Globus pallidus (tissue), 1 donor: ENCODE results near the gene FBLN7.
A peak's percentile ranks its signal among the peaks of the same experiment; 100 is the strongest.
"Not testable (repeated sequence)": the region's sequence is repeated elsewhere in the genome, so short reads cannot be mapped to it uniquely, and the experiment has no call there.

Experiments
- DNase-seq: peaks from one replicate; pipeline ENCODE4 v3.0.0-alpha.2; 2015; ENCODE audit warnings: low spot score

Gene FBLN7, protein sequence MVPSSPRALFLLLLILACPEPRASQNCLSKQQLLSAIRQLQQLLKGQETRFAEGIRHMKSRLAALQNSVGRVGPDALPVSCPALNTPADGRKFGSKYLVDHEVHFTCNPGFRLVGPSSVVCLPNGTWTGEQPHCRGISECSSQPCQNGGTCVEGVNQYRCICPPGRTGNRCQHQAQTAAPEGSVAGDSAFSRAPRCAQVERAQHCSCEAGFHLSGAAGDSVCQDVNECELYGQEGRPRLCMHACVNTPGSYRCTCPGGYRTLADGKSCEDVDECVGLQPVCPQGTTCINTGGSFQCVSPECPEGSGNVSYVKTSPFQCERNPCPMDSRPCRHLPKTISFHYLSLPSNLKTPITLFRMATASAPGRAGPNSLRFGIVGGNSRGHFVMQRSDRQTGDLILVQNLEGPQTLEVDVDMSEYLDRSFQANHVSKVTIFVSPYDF

DNA sequence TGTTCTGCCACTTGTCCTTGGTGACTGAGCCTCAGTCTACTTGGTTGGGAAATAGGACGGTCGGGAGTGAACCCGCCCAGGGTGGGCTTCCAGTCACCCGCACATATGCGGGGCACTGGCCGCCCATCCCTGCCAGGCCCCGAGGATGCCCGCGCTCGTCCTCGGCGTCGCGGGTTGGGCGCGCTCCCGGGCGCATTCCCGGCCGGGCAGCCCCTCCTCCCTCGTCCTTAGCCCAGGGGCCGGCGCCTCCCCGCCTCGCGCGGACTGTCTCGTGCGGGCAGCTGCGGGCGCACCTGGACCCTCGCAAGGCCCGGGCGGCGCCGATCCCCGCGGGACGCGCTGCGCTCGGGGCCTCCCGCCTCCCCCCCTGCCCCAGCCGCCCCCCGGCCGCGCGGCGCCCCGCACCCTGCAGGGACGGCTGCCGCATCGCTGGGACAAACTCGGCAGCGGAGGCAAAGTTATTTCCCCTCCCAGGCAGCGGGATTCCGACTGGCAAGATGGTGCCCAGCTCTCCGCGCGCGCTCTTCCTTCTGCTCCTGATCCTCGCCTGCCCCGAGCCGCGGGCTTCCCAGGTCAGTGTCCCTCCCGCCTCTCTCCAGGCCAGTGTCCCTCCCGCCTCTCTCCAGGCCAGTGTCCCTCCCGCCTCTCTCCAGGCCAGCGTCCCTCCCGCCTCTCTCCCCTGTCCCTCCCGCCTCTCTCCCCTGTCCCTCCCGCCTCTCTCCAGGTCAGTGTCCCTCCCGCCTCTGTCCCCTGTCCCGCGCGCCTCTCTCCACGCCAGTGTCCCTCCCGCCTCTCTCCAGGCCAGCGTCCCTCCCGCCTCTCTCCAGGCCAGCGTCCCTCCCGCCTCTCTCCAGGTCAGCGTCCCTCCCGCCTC is at the start of gene FBLN7:
FBLN7 (plus strand) TSS at position 227 of the 874 bp plus-strand sequence; CDS start at position 498, 271 bp downstream.
- DNase-seq, result no peak

DNA sequence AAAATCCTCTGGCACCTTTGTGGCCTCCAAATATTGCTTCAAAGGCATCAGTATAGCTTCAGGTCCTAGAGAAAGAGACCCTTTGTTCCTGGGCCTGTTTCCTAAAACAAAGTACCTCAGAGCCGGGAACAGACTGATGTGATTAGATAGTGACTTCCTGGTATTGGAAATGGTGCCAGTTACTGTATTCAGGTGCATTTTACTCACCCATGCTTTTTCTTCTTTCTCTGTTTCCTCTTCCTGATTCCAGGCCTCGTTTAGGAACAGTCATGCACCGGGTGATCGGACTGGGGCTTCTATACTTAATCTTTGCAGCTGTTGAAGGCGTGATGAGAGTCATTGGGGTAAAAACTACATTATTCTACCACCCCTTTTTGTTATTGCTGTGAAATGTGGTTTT is 48.8 kb upstream of the FBLN7 start:
- DNase-seq, result no peak

DNA sequence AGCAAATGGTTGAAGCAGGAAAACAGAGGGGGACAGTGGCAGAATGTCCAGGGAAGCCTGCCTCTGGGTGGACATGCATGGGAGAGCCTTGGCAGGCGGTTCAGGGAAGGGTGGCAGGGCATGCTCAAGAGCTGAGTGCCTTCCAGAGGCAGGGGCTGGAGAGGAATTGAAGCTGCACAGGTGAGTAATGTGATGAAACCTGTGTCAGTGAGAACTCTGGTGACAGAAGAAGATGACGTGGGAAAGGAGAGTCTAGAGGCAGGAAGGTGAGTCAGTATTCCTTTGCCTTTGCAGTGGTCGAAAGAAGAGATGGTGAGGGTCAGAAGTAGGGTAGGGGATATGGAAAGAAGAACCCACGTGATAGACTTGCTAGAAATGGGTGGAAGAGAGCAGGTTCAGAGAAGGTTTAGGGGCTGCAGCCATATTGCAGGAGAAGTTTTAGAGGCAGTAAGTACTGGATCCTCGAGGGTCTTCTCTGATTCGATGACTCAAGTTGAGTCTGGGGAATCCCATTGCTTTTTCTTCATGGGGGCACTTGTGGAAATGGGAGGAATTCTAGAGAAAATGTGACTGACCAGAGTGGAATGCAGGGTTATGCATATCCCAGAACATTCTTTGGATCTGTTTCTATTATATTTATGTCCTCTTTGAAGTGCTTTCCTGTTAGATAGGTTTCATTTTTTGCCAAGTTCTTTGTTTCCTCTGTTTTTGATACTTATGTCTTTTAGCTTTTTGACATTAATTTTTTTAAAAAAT is 45.7 kb upstream of the FBLN7 start:
- DNase-seq, result no peak

DNA sequence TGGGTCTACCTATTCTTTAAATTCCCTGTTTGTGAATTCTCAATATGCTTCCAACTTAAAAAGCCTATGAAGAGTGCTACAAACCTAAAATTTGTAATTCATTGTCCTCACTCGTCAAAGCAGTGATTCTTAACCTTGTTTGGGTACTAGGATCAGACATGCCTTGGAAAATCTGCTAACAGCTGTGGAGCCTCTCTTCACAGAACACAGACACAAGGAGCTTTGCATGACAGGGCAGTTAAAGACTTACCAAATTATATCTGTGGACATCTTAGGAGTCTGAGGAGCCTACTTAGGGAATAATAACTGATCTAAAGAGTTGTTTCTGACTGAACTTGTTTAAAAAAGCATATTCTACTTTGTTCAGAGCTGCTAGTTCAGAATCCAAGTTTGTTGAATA is 45.0 kb upstream of the FBLN7 start:
- no peak for DNase-seq

DNA sequence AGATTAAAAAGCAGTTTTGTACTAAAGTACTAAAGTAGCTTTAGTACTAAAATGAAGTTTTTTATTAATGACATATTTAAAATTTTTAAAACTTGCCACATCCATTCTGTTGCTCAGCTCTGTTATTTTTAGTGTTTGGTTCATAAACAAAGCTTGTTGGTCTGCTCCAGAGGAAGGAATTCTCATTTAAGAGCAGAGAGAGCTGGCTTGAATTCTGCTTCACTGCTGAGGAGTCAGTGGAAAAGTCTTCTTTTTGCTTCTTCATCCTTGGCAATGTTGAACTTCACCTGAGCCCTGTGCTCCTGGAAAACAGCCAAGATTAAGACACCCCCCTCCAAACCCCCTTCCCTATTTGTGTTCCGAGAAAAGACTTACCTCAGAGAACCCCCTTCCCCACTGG is 42.5 kb upstream of the FBLN7 start:
- DNase-seq, result no peak

DNA sequence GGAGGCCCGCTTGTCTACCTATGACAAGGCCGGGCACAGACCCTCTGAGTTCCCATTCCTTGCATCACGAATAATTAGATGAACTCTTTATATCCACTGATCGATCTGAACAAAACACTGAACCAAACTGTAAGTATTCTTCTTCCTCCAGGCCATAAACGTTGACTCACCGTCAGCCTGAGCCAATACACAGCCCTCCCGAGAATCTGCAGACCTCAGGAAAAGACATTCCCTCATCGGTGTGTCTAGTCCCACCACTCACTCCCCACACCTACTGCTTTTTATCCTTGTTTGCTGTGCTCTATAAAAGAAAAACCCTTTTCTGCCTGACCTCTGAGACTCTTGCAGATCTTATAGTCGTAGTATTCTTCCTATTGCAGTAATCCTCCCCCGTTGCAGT is 42.1 kb upstream of the FBLN7 start:
- no peak for DNase-seq

DNA sequence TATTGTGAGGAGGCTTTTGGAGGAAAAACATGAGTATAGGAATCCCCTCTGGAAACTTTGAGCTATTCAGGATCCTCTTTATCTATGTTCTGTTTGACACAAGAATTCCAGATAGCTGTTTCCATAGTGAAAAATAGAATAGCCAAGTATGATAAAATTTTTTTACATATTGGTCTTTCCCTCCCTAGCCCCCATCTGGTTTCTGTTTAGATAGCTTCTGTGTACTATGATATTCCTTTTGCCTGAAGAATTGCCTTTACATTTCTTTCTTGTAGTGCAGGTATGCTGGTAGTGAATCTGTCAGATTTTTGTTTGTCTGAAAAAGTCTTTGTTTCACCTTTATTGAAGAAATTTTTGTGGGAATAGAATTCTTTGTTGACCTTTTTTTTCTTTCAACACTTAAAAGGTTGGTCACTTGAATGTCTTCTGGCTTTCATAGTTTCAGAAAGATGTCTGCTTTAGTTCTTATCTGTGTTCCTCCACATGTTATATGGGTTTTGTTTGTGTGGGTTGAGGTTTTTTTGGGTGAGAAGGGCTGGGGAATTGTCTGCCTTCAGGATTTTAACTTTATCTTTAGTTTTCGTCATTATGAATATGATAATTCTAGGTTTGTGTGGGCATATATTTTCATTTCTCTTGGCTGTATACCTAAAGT is 29.9 kb upstream of the FBLN7 start:
- no peak for DNase-seq

DNA sequence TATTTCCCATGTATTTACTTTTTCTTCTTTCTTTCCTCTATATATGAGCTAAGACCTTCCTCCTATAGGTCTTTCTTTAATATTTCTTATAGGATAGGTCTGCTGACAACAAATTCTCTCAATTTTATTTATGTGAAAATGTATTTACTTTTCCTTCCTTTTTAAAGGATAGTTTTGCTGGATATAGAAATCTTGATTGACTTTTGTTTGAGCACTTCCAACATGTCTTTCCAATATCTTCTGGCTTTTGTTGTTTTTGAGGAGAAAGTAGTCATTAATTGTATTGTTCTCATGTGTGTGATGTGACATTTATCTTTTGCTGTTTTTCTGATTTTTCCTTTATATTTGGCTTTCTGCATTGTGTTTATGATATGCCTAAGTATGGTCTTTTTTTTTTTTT is 28.9 kb upstream of the FBLN7 start:
- no peak for DNase-seq

DNA sequence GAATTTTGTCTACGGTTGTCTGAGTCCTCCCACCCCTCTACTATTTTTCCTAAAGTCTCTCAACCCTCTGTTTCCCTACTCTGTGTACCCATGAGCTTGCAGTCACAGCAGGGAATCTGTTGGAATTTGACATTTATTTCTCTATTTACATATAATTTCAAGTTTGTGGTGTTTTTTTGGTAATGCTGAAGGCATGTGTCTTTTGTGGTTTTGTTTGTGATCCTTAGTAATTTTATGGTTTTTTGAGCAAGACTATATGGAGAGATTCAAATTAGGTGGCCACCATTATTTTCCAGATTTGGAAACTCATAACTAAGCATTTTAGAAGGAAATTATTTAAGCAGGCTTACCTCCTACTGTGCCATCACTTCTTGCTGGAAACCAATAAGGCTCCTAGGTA is 27.2 kb upstream of the FBLN7 start:
- no peak for DNase-seq

DNA sequence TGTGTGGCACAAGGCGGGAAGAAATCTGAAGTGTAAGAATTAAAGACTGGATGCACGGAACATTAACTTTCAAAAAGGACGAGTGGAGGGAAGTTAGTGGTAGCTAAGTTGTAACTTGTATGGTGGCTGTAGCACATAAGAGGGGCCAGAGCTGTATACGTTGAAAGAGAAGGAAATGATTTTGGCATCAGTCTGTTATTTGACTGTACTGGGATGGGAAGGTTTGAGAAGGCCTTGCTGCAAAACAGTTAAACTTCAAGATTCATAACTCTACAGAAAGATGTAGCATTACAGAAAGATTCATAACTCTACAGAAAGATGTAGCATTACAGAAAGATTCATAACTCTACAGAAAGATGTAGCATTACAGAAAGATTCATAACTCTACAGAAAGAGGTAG is 24.8 kb upstream of the FBLN7 start:
- not testable (repeated sequence) for DNase-seq

DNA sequence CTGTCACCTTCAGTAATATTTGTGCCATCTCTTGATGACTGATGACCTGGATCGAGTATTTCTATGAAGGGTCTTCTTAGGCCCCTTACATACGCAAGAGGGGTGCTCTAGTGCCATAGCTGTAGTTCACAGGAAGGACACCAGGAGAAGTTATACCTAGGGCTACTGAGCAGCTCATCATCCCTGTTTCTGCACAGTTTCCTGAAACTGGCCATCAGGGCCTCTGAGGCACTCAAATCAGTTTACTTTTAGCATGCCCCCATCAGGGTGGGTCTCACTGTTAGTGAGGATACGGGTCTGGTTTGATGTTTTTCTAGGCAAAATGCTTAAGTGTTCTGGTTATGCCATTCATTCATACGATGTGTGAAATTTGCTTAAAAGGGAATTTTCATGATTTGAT is 20.0 kb upstream of the FBLN7 start:
- DNase-seq, result no peak

DNA sequence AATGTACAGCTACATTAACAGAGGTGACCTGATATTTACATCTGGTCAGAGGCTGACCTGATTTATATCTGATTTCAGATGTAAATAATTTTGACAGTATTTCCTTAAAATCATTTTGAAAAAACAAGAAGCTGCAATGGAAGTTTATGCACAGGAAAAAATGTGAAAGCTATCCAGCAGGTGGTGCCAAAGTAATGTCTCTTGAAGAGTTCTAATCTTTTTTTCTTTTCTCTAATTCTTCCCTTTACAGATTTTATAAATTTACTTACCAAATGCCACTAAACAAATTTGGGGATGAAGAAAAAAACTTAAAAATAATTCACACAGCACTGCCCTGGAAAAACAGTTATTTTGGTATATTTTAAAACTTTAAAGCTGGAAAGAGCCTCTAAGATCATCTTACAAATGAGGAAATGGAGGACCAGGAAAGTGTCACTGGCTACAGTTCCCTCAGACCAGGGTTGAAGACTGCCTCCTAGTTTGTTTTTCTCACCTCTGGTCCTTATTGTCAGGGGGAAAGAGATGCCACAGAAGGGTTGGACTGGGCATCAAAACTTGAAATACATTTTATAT is 16.4 kb upstream of the FBLN7 start:
- DNase-seq, result peak; percentile 47

DNA sequence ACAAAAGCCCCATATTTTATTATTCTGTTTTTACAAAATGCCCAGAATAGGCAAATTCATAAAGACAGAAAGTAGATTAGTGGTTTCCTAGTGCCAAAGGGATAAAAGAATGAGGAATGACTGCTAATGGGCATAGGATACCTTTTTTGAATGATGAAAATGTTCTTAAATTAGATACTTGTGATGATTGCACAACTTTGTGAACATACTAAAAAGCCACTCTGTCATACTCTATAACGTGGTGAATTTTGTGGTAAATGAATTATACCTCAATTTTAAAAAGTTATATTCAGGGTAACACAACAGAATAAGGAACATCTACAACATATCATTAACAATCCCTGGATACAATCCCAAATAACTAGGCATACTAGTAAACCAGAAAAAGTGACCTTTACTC is 9.1 kb upstream of the FBLN7 start:
- no peak for DNase-seq

DNA sequence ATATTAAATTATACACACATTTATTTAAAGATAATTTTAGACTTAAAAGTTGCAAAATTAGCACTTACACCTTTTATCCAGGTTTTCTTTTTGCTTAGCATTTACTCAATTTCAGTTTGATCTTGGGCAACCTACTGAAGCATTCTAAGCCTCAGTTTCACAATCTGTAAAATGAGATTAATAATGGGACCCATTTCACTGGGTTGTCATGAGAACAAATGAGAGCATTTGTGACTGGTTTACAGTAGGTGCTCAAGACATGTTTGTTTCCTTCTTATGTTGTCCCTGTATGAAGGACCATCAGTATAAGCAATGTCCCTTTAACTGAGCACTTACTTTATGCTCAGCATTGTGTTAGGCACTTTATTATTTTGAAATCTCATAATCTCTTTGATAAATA is 4.8 kb upstream of the FBLN7 start:
- no peak for DNase-seq

DNA sequence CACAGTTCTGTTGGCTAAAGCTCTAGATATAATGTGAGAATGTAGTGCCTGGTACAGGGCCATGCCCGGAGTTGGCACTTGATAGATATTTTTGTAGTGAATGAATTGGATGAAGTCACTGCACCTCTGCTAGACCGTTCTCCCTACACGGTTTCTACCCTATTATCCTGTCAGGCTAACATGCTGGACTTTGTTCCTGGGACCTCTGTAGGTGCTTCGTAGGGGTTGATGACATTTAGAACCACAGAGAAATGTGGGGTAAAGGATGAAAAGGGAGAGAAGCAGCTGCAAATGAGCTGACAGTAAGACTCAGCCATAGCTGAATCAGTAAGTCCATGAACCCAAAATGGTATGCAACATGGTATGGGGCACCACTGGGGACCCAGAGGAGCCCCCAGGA is 4.1 kb upstream of the FBLN7 start:
- DNase-seq, result no peak

DNA sequence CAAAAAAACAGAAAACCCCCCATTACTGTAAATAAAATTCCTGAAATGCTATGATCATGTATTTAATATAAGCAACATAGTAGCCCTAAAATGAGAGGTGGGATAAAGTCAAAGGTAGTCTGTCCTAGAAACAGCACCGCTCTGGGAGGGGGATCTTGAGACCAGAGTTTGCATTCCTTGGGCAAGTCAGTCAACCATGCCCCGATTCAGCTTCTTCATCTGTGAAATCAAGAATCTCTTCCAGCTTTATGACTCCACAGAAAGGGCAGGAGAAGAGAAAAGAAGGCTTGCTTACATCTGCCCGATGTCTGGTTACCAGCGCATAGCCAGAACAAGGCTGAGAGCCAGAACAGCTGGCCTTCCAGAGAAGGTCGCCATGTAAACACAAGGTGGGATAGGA is 2.1 kb upstream of the FBLN7 start:
- DNase-seq, result no peak

DNA sequence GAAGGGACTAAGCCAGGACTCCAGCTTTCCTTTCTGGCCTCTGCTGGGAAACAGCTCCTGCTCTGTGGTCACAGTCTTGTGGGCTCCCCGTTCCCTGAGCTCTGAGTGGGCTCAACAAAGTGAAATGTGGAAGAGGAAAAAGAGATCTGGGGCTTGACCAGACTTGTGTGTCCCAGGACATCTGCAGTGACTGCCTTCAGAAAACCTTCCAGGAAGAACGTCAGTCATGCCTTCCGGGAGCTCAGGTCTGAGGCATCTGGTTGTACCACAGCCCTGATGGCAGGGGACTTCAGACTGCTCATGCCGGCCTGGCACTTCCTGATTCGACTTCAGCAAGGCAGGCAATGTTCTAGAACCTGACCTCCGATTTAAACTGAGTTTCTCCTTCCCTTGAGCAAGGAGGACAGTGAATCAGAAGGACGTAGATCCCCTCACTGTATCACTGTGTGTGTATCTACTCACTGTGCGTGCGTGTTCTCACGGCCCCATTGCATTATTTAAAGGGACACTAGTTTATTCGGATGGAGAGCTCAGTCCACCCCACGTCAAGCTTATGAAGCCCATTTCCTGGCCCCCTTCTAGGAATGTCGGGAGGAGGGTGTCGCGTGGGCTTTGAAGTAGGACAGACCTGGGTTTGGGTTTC is 548 bp upstream of the FBLN7 start:
- no peak for DNase-seq

DNA sequence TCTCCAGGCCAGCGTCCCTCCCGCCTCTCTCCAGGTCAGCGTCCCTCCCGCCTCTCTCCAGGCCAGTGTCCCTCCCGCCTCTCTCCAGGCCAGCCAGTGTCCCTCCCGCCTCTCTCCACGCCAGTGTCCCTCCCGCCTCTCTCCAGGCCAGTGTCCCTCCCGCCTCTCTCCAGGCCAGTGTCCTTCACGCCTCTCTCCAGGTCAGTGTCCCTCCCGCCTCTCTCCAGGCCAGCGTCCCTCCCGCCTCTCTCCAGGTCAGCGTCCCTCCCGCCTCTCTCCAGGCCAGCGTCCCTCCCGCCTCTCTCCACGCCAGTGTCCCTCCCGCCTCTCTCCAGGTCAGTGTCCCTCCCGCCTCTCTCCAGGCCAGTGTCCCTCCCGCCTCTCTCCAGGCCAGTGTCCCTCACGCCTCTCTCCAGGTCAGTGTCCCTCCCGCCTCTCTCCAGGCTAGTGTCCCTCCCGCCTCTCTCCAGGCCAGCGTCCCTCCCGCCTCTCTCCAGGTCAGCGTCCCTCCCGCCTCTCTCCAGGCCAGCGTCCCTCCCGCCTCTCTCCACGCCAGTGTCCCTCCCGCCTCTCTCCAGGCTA is 939 bp downstream of the FBLN7 start:
- DNase-seq, result not testable (repeated sequence)

DNA sequence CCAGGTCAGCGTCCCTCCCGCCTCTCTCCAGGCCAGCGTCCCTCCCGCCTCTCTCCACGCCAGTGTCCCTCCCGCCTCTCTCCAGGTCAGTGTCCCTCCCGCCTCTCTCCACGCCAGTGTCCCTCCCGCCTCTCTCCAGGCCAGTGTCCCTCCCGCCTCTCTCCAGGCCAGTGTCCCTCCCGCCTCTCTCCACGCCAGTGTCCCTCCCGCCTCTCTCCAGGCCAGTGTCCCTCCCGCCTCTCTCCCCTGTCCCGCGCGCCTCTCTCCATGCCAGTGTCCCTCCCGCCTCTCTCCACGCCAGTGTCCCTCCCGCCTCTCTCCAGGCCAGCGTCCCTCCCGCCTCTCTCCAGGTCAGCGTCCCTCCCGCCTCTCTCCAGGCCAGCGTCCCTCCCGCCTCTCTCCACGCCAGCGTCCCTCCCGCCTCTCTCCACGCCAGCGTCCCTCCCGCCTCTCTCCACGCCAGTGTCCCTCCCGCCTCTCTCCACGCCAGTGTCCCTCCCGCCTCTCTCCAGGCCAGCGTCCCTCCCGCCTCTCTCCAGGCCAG is 1.5 kb downstream of the FBLN7 start:
- DNase-seq, result not testable (repeated sequence)

DNA sequence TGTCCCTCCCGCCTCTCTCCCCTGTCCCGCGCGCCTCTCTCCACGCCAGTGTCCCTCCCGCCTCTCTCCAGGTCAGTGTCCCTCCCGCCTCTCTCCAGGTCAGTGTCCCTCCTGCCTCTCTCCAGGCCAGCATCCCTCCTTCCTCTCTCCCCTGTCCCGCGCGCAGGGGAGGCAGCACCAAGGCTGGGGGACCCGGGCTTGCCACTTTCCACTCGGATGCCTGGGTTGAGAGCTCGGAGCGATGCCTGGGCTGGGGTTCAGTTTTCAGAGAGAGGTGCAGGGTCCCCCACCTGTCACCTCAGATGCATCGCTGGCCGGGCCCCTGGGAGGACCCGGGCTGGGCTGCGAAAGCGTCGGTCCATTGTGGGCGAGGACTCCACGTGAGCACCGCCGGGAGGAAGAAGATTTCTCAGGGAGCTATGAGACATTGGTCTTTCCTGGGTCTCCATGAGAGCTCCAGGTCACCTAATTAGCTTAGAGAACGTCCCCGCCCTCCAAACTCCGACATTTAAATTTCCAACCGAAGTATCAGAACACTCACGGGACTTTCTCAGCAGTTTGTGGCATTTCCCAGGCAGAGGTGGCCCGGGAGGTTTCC is 2.1 kb downstream of the FBLN7 start:
- DNase-seq, result no peak
